IPS-11a (cell line): ENCODE data around the gene SPTB.

Source experiments
- H3K4me3 ChIP-seq: one replicate; pipeline ENCODE4 v1.5.1; 2013; ENCODE audit warnings: low read depth, low read length, control low read depth

The SPTB gene

GRCh38 chr14:64719601-64720000, 160.1 kb downstream of the SPTB start:
- no peak overlapping the region for H3K4me3 ChIP-seq

GRCh38 chr14:64718762-64719161, 160.9 kb downstream of the SPTB start:
- H3K4me3 ChIP-seq, result no peak overlapping the region

GRCh38 chr14:64717870-64718269, 161.8 kb downstream of the SPTB start:
- H3K4me3 ChIP-seq, result no peak overlapping the region

GRCh38 chr14:64715628-64716412, 163.9 kb downstream of the SPTB start:
- no peak overlapping the region for H3K4me3 ChIP-seq

GRCh38 chr14:64715146-64715627, 164.5 kb downstream of the SPTB start:
- H3K4me3 ChIP-seq, result no peak overlapping the region

GRCh38 chr14:64714432-64715025, 165.2 kb downstream of the SPTB start:
- H3K4me3 ChIP-seq, result no peak overlapping the region

GRCh38 chr14:64713677-64714076, 166.0 kb downstream of the SPTB start:
- H3K4me3 ChIP-seq, result no peak overlapping the region

GRCh38 chr14:64711039-64711438, 168.7 kb downstream of the SPTB start:
- no peak overlapping the region for H3K4me3 ChIP-seq

- H3K4me3 ChIP-seq, result no peak overlapping the region
These were observed 170.6 kb downstream of the SPTB start for GRCh38 chr14:64709126-64709525.

- no peak overlapping the region for H3K4me3 ChIP-seq
These were observed 171.3 kb downstream of the SPTB start for GRCh38 chr14:64708148-64709004.

- H3K4me3 ChIP-seq, result no peak overlapping the region
These were observed 172.0 kb downstream of the SPTB start for GRCh38 chr14:64707661-64708060.

- no peak overlapping the region for H3K4me3 ChIP-seq
These were observed 173.0 kb downstream of the SPTB start for GRCh38 chr14:64706593-64707193.

- H3K4me3 ChIP-seq, result no peak overlapping the region
These were observed 173.6 kb downstream of the SPTB start for GRCh38 chr14:64706119-64706592.

GRCh38 chr14:64705381-64706118, 174.2 kb downstream of the SPTB start:
- peak overlapping the region; percentile 85 for H3K4me3 ChIP-seq

GRCh38 chr14:64704743-64705380, 174.8 kb downstream of the SPTB start:
- peak overlapping the region; percentile 85 for H3K4me3 ChIP-seq

- H3K4me3 ChIP-seq, result peak within 1 kb of the TSS; percentile 85
These were observed 175.5 kb downstream of the SPTB start, which contains the start of gene PLEKHG3 for GRCh38 chr14:64704143-64704742. TSS of gene PLEKHG3 (plus strand) at chr14:64704424. CDS start at chr14:64727632, 23,208 bp downstream.

GRCh38 chr14:64703395-64704142, 176.1 kb downstream of the SPTB start:
- peak overlapping the region; percentile 85 for H3K4me3 ChIP-seq
